ENCODE results near the gene ROR1.

ROR1 gene

DNA sequence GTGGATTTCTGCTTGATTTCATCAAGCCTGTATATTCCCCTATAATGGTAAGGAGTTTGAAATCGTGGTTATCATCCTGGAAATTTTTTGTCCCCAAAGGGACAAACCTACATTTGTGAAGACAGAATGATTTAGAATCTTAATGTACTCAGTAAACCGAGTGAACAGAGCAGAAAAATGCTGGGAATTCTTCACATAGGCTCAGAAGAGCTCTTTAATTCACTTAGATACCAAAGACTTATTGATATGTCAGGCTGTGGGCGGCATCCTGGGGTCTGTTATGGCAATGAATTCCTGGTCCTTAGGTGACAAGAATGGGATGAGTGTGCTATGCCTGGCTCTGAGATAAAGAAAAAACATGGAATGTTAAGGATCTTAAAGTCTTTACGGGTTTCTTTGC, 74.9 kb downstream of the ROR1 start:
- no peak overlapping the region for H3K27ac ChIP-seq (ENCODE audit: low read length)
- no peak for ATAC-seq (ENCODE audit: insufficient read depth, low read depth)
- no peak overlapping the region for H3K9ac ChIP-seq (ENCODE audit: low read depth, low read length)
- H3K27me3 ChIP-seq (ENCODE audit: insufficient read depth, low read length, poor library complexity): peaks cover 3% of the 10 kb centered on the region
- H3K79me2 ChIP-seq (ENCODE audit: insufficient read depth, low read length): no peaks in the 10 kb centered on the region
- H4K20me1 ChIP-seq (ENCODE audit: insufficient read depth, low read length): no peaks in the 10 kb centered on the region
- H3K4me2 ChIP-seq (ENCODE audit: insufficient read depth, low read length): no peak overlapping the region
- no peaks in the 10 kb centered on the region for H3K4me1 ChIP-seq (ENCODE audit: insufficient read depth, low read length)
- H2AFZ ChIP-seq (ENCODE audit: low read depth, low read length): no peak overlapping the region
- no peak for DNase-seq
- no peaks in the 10 kb centered on the region for H3K9me3 ChIP-seq (ENCODE audit: insufficient read depth, low read length, severe bottlenecking)
- H3K4me3 ChIP-seq (ENCODE audit: low read depth in 1 of 2, low read length in 2 of 2): no peak overlapping the region
- no peaks in the 10 kb centered on the region for H3K36me3 ChIP-seq (ENCODE audit: insufficient read depth, low read length)
- TF ChIP-seq, protein P1, sequence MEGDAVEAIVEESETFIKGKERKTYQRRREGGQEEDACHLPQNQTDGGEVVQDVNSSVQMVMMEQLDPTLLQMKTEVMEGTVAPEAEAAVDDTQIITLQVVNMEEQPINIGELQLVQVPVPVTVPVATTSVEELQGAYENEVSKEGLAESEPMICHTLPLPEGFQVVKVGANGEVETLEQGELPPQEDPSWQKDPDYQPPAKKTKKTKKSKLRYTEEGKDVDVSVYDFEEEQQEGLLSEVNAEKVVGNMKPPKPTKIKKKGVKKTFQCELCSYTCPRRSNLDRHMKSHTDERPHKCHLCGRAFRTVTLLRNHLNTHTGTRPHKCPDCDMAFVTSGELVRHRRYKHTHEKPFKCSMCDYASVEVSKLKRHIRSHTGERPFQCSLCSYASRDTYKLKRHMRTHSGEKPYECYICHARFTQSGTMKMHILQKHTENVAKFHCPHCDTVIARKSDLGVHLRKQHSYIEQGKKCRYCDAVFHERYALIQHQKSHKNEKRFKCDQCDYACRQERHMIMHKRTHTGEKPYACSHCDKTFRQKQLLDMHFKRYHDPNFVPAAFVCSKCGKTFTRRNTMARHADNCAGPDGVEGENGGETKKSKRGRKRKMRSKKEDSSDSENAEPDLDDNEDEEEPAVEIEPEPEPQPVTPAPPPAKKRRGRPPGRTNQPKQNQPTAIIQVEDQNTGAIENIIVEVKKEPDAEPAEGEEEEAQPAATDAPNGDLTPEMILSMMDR (IDR thresholded peaks at IDR 0.05; ENCODE audit: borderline replicate concordance, extremely low read depth, low read length, poor library complexity, severe bottlenecking): no peak
- no peak for TF ChIP-seq EZH2 (IDR thresholded peaks at IDR 0.05; ENCODE audit: borderline replicate concordance, low read depth, low read length, severe bottlenecking)

DNA sequence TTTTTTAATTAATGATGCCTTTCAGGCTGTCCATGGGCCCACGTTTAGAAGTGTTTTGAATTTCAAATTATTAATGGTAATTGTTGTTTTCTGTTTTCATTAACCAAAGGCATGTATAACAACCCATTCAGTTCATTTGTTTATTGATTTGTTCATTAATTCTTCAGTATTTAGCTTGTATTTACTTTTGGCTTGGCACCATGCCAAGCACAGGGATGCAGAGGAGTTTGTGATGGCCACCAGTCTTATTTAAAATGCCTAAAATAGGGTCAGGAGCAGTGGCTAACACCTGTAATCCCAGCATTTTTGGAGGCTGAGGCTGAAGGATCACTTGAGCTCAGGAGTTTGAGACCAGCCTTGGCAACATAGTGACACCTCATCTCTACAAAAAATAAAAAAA, 75.3 kb downstream of the ROR1 start:
- H3K79me2 ChIP-seq (ENCODE audit: insufficient read depth, low read length): no peaks in the 10 kb centered on the region
- no peaks in the 10 kb centered on the region for H3K36me3 ChIP-seq (ENCODE audit: insufficient read depth, low read length)
- DNase-seq (no peak), ATAC-seq (ENCODE audit: insufficient read depth, low read depth) (no peak)
- H3K9me3 ChIP-seq (ENCODE audit: insufficient read depth, low read length, severe bottlenecking): no peaks in the 10 kb centered on the region
- no peak overlapping the region for H3K27ac ChIP-seq (ENCODE audit: low read length)
- no peaks in the 10 kb centered on the region for H3K4me1 ChIP-seq (ENCODE audit: insufficient read depth, low read length)
- no peak overlapping the region for H2AFZ ChIP-seq (ENCODE audit: low read depth, low read length)
- H3K9ac ChIP-seq (ENCODE audit: low read depth, low read length): no peak overlapping the region
- TF ChIP-seq, protein P1 (IDR thresholded peaks at IDR 0.05; ENCODE audit: borderline replicate concordance, extremely low read depth, low read length, poor library complexity, severe bottlenecking): no peak
- no peak for TF ChIP-seq EZH2 (IDR thresholded peaks at IDR 0.05; ENCODE audit: borderline replicate concordance, low read depth, low read length, severe bottlenecking)
- H4K20me1 ChIP-seq (ENCODE audit: insufficient read depth, low read length): no peaks in the 10 kb centered on the region
- H3K4me3 ChIP-seq (ENCODE audit: low read depth in 1 of 2, low read length in 2 of 2): no peak overlapping the region
- H3K4me2 ChIP-seq (ENCODE audit: insufficient read depth, low read length): no peak overlapping the region
- peaks cover 3% of the 10 kb centered on the region for H3K27me3 ChIP-seq (ENCODE audit: insufficient read depth, low read length, poor library complexity)

DNA sequence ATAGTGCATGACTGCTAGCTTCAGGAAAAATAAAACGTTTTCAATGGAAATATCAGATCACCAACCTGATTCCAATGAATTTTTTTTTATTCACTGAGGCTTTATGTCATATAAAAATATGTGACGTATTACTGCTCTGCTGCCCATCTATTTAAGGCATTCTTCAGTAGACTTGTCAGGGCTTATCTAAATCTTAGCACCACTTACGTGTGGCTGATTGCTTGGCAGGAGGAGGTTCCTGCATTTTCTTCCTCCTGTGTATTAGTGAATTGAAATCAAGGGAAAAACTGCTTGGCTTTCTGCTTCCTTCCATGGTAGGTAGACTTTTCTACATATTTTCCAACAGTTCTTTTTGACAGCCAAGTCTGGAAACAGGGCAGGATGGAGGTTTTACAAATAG, 80.3 kb downstream of the ROR1 start:
- Histone ChIP-seq H3K36me3 (ENCODE audit: insufficient read depth, low read length) (no peaks in the 10 kb centered on the region), H3K27me3 (ENCODE audit: insufficient read depth, low read length, poor library complexity) (no peaks in the 10 kb centered on the region), H3K9me3 (ENCODE audit: insufficient read depth, low read length, severe bottlenecking) (no peaks in the 10 kb centered on the region), H3K4me2 (ENCODE audit: insufficient read depth, low read length) (no peak overlapping the region), H4K20me1 (ENCODE audit: insufficient read depth, low read length) (no peaks in the 10 kb centered on the region), H3K27ac (ENCODE audit: low read length) (no peak overlapping the region), H3K9ac (ENCODE audit: low read depth, low read length) (no peak overlapping the region), H3K79me2 (ENCODE audit: insufficient read depth, low read length) (no peaks in the 10 kb centered on the region), H3K4me3 (ENCODE audit: low read depth in 1 of 2, low read length in 2 of 2) (no peak overlapping the region), H3K4me1 (ENCODE audit: insufficient read depth, low read length) (no peaks in the 10 kb centered on the region), H2AFZ (ENCODE audit: low read depth, low read length) (no peak overlapping the region)
- TF ChIP-seq, protein P1 (IDR thresholded peaks at IDR 0.05; ENCODE audit: borderline replicate concordance, extremely low read depth, low read length, poor library complexity, severe bottlenecking): no peak
- TF ChIP-seq EZH2 (IDR thresholded peaks at IDR 0.05; ENCODE audit: borderline replicate concordance, low read depth, low read length, severe bottlenecking): no peak
- no peak for ATAC-seq (ENCODE audit: insufficient read depth, low read depth)
- no peak for DNase-seq

DNA sequence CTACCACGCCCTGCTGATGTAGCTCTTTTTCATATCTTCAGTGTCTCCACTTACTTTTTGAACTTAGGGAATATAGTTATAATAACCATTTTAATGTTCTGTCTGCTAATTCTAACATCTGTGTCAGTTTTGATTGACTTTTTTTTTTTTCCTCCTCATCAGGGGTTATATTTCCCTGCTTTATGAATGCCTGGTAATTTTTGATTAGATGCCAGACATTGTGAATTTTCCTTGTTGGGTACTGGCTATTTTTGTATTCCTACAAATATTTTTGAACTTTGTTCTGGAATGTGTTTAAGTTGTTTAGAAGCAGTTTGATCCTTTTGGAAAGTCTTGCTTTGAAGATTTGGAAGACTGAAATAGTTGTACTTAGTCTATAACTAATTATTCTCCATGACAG, 82.1 kb downstream of the ROR1 start:
- Histone ChIP-seq H3K4me2 (ENCODE audit: insufficient read depth, low read length) (no peak overlapping the region), H2AFZ (ENCODE audit: low read depth, low read length) (no peak overlapping the region), H3K27me3 (ENCODE audit: insufficient read depth, low read length, poor library complexity) (no peaks in the 10 kb centered on the region), H4K20me1 (ENCODE audit: insufficient read depth, low read length) (no peaks in the 10 kb centered on the region), H3K9ac (ENCODE audit: low read depth, low read length) (no peak overlapping the region), H3K36me3 (ENCODE audit: insufficient read depth, low read length) (no peaks in the 10 kb centered on the region), H3K27ac (ENCODE audit: low read length) (no peak overlapping the region), H3K9me3 (ENCODE audit: insufficient read depth, low read length, severe bottlenecking) (no peaks in the 10 kb centered on the region), H3K4me1 (ENCODE audit: insufficient read depth, low read length) (no peaks in the 10 kb centered on the region), H3K79me2 (ENCODE audit: insufficient read depth, low read length) (no peaks in the 10 kb centered on the region), H3K4me3 (ENCODE audit: low read depth in 1 of 2, low read length in 2 of 2) (no peak overlapping the region)
- no peak for DNase-seq
- TF ChIP-seq, protein P1 (IDR thresholded peaks at IDR 0.05; ENCODE audit: borderline replicate concordance, extremely low read depth, low read length, poor library complexity, severe bottlenecking): no peak
- TF ChIP-seq EZH2 (IDR thresholded peaks at IDR 0.05; ENCODE audit: borderline replicate concordance, low read depth, low read length, severe bottlenecking): no peak
- no peak for ATAC-seq (ENCODE audit: insufficient read depth, low read depth)
